HFF-Myc (cell line): ENCODE data around the gene CAPN2.

ENCODE experiments used
- DNase-seq: peaks from one replicate; pipeline ENCODE4 v3.0.0-alpha.2; 2011; ENCODE audit warnings: low read depth; ENCODE audit errors: extremely low read depth
- H3K4me3 ChIP-seq: replicated peaks from 2 replicates; pipeline ENCODE4 v1.5.1; 2011; ENCODE audit warnings: low read depth, mild to moderate bottlenecking, control low read depth, low read length
- CTCF ChIP-seq: IDR thresholded peaks from 2 replicates; pipeline ENCODE4 v1.5.1; 2012; ENCODE audit warnings: mild to moderate bottlenecking, low read depth, low read length, control low read depth; ENCODE audit errors: missing control alignments

Gene CAPN2

DNA sequence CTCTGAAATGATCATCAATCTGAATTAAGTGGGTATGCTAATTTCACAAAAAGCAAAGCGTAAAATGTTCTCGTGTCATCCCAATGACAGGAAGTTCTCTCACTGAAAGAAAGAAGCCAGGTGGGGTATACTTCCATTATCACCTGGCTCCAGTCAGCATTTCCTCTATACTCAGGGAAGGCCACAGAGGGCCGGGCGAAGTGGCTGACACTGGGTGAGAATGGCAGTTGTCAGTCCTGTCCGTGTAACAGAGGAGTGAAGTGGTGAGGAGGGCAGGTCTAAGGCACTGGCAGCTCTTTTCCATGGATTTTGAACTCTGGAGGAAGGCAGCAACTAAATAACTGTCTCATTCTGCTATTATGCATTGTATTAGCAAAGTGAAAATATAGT, 60.4 kb downstream of the CAPN2 start:
- no peak overlapping the region for H3K4me3 ChIP-seq
- no peak for TF ChIP-seq CTCF

GRCh38 chr1:223774134-223774814, 61.9 kb downstream of the CAPN2 start:
- H3K4me3 ChIP-seq = no peak overlapping the region
- DNase-seq = no peak
- TF ChIP-seq CTCF = no peak

More for the DNA sequence above, 60.4 kb downstream of the CAPN2 start:
- no peak for DNase-seq

DNA sequence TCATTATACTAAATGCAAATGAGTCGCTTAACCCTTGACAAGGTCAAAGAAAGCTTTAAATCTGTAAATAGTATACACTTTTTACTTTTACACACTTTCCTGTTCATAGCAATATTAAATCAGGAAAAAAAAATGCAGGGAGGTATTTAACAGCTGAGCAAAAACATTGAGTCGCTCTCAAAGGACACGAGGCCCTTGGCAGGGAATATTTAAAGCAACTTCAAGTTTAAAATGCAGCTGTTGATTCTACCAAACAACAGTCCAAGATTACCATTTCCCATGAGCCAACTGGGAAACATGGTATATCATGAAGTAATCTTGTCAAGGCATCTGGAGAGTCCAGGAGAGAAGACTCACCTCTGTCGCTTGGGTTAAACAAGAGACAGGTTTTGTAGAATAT, 62.7 kb downstream of the CAPN2 start:
- no peak for TF ChIP-seq CTCF
- H3K4me3 ChIP-seq = no peak overlapping the region
- DNase-seq = no peak

GRCh38 chr1:223775711-223776074, 63.4 kb downstream of the CAPN2 start:
- TF ChIP-seq CTCF = no peak
- DNase-seq = no peak
- no peak overlapping the region for H3K4me3 ChIP-seq

DNA sequence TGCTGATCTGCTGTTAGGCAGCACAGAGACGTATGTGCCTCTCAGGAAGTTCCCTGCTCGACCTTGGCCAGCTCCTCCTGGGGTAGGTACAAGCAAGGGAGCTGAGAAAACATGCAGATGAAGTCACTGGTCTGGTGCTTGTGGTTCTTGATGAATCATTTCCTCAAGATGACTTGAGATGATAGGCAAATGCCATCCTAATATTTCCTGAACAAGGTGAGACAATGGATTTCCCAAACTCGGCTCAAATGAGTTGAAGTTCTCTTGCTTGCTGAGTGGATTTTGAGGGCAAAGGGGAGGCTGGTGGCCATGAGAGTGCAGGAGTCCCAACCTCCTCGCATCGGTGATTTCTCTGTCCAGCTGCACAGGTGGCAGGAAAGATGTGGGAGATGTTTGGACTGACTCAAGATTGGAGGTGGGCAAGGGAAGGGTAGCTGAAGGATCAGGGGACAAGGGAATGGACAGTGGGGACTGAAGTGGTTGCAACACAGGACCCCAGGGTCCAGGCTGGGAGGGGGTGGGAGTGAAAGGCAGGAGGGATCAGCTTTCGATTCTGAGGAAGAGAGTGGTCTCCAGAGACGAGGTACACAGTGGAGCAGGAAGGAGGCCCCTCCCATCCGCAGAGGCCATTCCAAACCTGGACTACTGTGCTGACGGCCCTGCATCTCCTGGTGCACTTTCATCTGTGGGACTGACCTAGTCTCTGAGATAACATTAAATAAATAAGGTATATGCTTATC, 63.9 kb downstream of the CAPN2 start:
- peak; percentile 40 for DNase-seq
- no peak overlapping the region for H3K4me3 ChIP-seq
- no peak for TF ChIP-seq CTCF

DNA sequence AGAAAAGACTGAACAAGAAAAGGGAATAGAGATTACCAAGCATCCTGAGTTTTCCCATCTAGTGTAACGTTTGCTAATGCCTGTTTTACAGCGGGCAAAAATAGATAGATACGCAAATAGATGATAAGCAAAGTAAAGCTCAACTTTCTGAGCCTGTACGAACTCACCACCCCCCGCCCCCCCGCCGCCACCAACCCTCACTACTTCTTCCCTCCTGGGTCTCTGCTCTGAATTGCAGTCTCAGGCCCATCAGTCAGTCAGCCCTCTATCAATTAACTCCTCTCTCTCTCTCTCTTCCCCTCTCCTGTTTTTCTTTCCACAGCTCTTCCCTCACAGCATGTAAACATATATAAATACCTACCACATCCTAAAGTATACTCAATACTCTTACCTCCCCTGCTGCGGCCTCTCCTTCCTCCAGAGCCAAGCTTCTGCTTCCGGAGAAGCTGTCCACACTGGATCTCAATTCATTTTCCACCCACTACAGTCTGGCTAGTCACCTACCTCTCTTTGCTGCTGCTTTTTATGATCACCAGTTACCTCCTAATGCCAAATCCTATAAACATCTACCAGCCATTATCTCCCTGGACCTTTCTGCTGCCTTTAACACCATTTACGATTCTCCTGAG, 64.6 kb downstream of the CAPN2 start:
- TF ChIP-seq CTCF = no peak
- H3K4me3 ChIP-seq = no peak overlapping the region
- no peak for DNase-seq
